ENCODE measurements around the gene TMEM196. TPM values are rescaled to one million over a fixed set of nuclear protein-coding genes. Genes with fewer than 3 reads are reported as not detected.
"Not testable (repeated sequence)": the region's sequence is repeated elsewhere in the genome, so short reads cannot be mapped to it uniquely, and the experiment has no call there.

TMEM196 gene
- total and polyA plus RNA-seq, 2 donors (not counting 3 experiments of a cell fraction or from before 2014, with no cell fraction given), result not detected

DNA sequence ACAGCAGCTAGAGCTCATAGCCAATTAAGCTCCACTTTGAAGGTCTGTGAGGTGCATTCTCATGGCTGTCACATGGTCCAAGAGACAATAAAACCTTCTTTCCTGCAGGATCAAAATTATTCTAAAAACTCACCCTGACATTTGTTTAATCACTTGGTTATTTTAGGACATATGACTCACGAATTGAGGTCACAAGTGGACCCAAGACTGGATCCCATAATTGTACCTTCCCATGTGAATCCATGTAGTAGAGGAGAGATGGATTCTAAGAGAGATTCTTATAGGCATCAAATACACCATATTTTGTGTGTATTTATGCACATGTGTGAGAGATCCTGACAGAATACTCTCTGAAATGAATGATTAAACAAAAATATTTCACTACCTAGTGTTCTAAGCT lies 82.7 kb downstream of the TMEM196 start:
- TF ChIP-seq POLR2A (IDR thresholded peaks at IDR 0.05; ENCODE audit: low read depth, low read length) (no peak), JUN (IDR thresholded peaks at IDR 0.05; ENCODE audit: borderline replicate concordance, insufficient read depth, insufficient read length, low read depth) (no peak), EZH2 (IDR thresholded peaks at IDR 0.05; ENCODE audit: borderline replicate concordance, low read depth, low read length, severe bottlenecking) (no peak), GATA2 (IDR thresholded peaks at IDR 0.05; ENCODE audit: insufficient read depth, insufficient read length, low read depth, low read length) (no peak), POLR2AphosphoS5 (IDR thresholded peaks at IDR 0.05; ENCODE audit: insufficient read depth, low read depth, low read length) (no peak), MYC (IDR thresholded peaks at IDR 0.05; ENCODE audit: low read depth, low read length) (no peak), FOS (IDR thresholded peaks at IDR 0.05; ENCODE audit: borderline replicate concordance, insufficient read depth, low read length) (no peak)
- TF ChIP-seq, protein P1, sequence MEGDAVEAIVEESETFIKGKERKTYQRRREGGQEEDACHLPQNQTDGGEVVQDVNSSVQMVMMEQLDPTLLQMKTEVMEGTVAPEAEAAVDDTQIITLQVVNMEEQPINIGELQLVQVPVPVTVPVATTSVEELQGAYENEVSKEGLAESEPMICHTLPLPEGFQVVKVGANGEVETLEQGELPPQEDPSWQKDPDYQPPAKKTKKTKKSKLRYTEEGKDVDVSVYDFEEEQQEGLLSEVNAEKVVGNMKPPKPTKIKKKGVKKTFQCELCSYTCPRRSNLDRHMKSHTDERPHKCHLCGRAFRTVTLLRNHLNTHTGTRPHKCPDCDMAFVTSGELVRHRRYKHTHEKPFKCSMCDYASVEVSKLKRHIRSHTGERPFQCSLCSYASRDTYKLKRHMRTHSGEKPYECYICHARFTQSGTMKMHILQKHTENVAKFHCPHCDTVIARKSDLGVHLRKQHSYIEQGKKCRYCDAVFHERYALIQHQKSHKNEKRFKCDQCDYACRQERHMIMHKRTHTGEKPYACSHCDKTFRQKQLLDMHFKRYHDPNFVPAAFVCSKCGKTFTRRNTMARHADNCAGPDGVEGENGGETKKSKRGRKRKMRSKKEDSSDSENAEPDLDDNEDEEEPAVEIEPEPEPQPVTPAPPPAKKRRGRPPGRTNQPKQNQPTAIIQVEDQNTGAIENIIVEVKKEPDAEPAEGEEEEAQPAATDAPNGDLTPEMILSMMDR (IDR thresholded peaks at IDR 0.05; ENCODE audit: extremely low read depth in 1 of 2, insufficient read depth in 1 of 2, low read depth in 1 of 2, low read length in 2 of 2), result no peak
- TF ChIP-seq, protein P2, sequence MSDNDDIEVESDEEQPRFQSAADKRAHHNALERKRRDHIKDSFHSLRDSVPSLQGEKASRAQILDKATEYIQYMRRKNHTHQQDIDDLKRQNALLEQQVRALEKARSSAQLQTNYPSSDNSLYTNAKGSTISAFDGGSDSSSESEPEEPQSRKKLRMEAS (IDR thresholded peaks at IDR 0.05; ENCODE audit: insufficient read depth, insufficient read length), result no peak
- Histone ChIP-seq H3K4me3 (replicated peaks in 1 of 3; ENCODE audit: insufficient read depth in 1 of 3, low read depth in 1 of 3, low read length in 3 of 3) (no peak overlapping the region), H3K27me3 (ENCODE audit: control insufficient read depth in 2 of 2, insufficient read depth in 2 of 2, low read length in 2 of 2) (no peaks in the 10 kb centered on the region), H2AFZ (ENCODE audit: low read depth, low read length) (no peak overlapping the region), H3K27ac (ENCODE audit: insufficient read depth, low read depth, low read length) (no peak overlapping the region), H3K4me2 (ENCODE audit: insufficient read depth, low read length) (no peak overlapping the region), H3K9me1 (replicated peaks; ENCODE audit: control insufficient read depth, extremely low read depth, insufficient read depth, low read length) (no peaks in the 10 kb centered on the region), H4K20me1 (replicated peaks; ENCODE audit: control insufficient read depth, extremely low read depth, insufficient read depth, low read length) (no peaks in the 10 kb centered on the region), H3K79me2 (ENCODE audit: control insufficient read depth, insufficient read depth, low read length) (no peaks in the 10 kb centered on the region), H3K36me3 (ENCODE audit: control insufficient read depth in 2 of 2, extremely low read depth in 1 of 2, insufficient read depth in 2 of 2, low read length in 2 of 2) (no peaks in the 10 kb centered on the region), H3K9me3 (replicated peaks; ENCODE audit: control insufficient read depth, insufficient read depth, low read length) (no peaks in the 10 kb centered on the region), H3K4me1 (ENCODE audit: control insufficient read depth, extremely low read depth, insufficient read depth, low read length) (no peaks in the 10 kb centered on the region), H3K9ac (replicated peaks; ENCODE audit: extremely low read depth, insufficient read depth, low read length) (no peak overlapping the region)
- CTCF ChIA-PET, result no interaction called here
- POLR2A ChIA-PET, result no interaction called here
- dilution Hi-C loops (cut with MboI; ENCODE audit: extremely low pct_ligation_motif_present, low sequenced_read_pairs), result no loop called here
- DNase-seq (ENCODE audit: low read depth, low spot score), result no peak
- intact Hi-C loops (cut with micrococcal nuclease), result no loop called here
- no TSS peak for BruUV-seq (replicated peaks)
- no peak for FAIRE-seq

DNA sequence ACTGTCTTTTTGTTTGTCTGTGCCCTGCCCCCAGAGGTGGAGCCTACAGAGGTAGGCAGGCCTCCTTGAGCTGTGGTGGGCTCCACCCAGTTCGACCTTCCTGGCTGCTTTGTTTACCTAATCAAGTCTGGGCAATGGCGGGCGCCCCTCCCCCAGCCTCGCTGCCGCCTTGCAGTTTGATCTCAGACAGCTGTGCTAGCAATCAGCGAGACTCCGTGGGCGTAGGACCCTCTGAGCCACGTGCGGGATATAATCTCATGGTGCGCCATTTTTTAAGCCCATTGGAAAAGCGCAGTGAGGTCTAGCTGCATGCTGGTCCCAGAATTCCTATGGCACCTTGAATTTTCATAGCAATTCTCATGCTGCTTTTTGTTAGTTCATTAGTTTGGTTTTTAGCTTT lies 84.3 kb downstream of the TMEM196 start:
- not testable (repeated sequence) for H4K20me1 ChIP-seq (replicated peaks; ENCODE audit: control insufficient read depth, extremely low read depth, insufficient read depth, low read length)
- CTCF ChIA-PET, result interaction anchor here (0.7 kb wide), 1 partner anchor 10 kb away, joined by 3 read pairs; no protein-coding TSS in a partner anchor

More for the DNA sequence above, 84.3 kb downstream of the TMEM196 start:
- BruUV-seq (replicated peaks); POLR2A ChIA-PET; intact Hi-C loops (cut with micrococcal nuclease); H2AFZ ChIP-seq (ENCODE audit: low read depth, low read length); H3K36me3 ChIP-seq (ENCODE audit: control insufficient read depth in 2 of 2, extremely low read depth in 1 of 2, insufficient read depth in 2 of 2, low read length in 2 of 2); H3K9me3 ChIP-seq (replicated peaks; ENCODE audit: control insufficient read depth, insufficient read depth, low read length); dilution Hi-C loops (cut with MboI; ENCODE audit: extremely low pct_ligation_motif_present, low sequenced_read_pairs); H3K9me1 ChIP-seq (replicated peaks; ENCODE audit: control insufficient read depth, extremely low read depth, insufficient read depth, low read length); H3K79me2 ChIP-seq (ENCODE audit: control insufficient read depth, insufficient read depth, low read length); H3K4me1 ChIP-seq (ENCODE audit: control insufficient read depth, extremely low read depth, insufficient read depth, low read length); H3K4me3 ChIP-seq (replicated peaks in 1 of 3; ENCODE audit: insufficient read depth in 1 of 3, low read depth in 1 of 3, low read length in 3 of 3); H3K4me2 ChIP-seq (ENCODE audit: insufficient read depth, low read length); H3K9ac ChIP-seq (replicated peaks; ENCODE audit: extremely low read depth, insufficient read depth, low read length); DNase-seq (ENCODE audit: low read depth, low spot score); FAIRE-seq; H3K27me3 ChIP-seq (ENCODE audit: control insufficient read depth in 2 of 2, insufficient read depth in 2 of 2, low read length in 2 of 2); H3K27ac ChIP-seq (ENCODE audit: insufficient read depth, low read depth, low read length): not testable (repeated sequence)
